Rectal smooth muscle tissue (tissue), 1 donor: ENCODE measurements around the gene NRP1.
"Not testable (repeated sequence)": the region's sequence is repeated elsewhere in the genome, so short reads cannot be mapped to it uniquely, and the experiment has no call there.

Source experiments
- H3K27ac ChIP-seq: one replicate; pipeline ENCODE4 v1.7.0; 2013; ENCODE audit warnings: low read depth, low read length, inconsistent platforms
- H3K27me3 ChIP-seq: one replicate; pipeline ENCODE4 v1.7.0; 2013; ENCODE audit warnings: low read length; ENCODE audit not compliant: control insufficient read depth, insufficient read depth
- H3K36me3 ChIP-seq: one replicate; pipeline ENCODE4 v1.7.0; 2013; ENCODE audit warnings: low read length; ENCODE audit not compliant: control insufficient read depth, insufficient read depth
- H3K4me1 ChIP-seq: one replicate; pipeline ENCODE4 v1.7.0; 2013; ENCODE audit warnings: low read length; ENCODE audit not compliant: control insufficient read depth, insufficient read depth
- H3K4me3 ChIP-seq: one replicate; pipeline ENCODE4 v1.7.0; 2013; ENCODE audit warnings: low read length
- H3K9ac ChIP-seq: one replicate; pipeline ENCODE4 v1.7.0; 2013; ENCODE audit warnings: low read length

The NRP1 gene

DNA sequence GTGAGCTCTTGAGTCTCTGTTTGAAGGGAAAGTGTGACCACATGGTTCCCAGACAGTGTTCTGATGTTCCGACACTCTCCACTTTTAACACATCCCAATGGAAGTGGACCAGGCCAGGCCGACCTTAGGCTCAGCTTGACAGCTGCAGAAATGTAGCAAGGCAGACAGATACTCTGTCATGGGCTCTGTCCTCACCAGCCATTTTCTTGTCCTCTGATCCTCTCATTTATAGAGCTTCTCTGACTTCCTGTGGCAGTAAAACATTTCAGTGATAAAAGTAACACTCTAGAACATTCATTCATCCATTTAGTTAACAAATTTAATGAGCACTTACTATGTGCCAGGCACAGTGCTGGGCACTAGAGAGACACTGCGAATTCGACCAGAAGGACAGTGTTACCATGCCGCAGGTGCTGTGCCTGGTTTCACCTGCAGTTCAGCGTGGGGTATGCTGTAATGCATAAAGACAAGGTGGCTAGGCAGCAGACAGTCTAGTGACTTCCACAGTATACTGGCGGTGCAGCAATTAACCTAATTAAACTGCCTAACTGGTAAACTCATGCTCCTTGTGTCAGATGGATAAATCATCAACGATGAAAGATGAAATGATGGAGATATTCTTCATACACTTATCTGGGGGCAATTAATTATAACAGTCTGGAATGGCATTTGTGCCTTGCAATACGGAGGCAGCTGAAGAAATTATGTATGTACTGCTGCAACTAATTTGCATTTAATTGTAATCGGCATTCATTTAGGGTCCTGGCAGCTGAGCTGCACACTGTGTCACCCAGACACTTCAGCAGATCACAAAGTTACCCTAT, 188.1 kb downstream of the NRP1 start:
- H3K4me1 ChIP-seq: no peaks in the 10 kb centered on the region
- no peak overlapping the region for H3K4me3 ChIP-seq
- no peaks in the 10 kb centered on the region for H3K27me3 ChIP-seq
- no peaks in the 10 kb centered on the region for H3K36me3 ChIP-seq
- no peak overlapping the region for H3K9ac ChIP-seq
- H3K27ac ChIP-seq: no peak overlapping the region

DNA sequence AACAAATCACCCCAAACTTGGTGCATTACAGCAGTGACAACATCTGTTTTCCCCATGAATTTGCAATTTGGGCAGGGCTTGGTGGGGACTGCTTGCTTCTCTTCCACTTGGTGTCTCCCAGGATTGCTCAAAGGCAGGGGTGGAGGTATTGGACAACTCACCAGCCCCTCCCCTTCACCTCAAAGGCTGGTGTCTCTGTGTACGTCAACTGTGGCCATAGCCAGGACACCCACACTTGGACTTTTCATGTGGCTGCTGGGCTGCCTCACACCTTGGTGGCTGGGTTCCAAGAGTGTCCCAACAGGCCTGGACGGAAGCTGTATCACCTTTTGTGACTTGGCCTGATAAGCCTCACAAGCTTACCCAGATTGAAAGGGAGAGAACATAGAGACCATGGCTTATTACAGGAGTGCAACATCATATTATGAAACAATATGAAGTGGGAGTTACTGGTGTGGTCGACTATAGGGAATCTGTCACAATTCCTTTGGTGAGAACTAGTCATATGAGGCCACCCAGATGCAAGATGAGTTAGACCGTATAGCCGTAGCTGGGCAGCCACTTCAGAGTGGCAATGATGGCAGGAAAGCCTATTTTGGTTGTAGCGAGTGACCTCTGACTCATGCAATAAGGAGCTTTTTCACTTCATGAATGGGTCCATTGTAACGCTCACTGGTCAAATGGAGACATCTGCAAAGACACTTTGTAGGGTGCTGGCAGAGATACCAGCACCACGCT, 188.8 kb downstream of the NRP1 start:
- no peak overlapping the region for H3K9ac ChIP-seq
- no peaks in the 10 kb centered on the region for H3K4me1 ChIP-seq
- H3K36me3 ChIP-seq: no peaks in the 10 kb centered on the region
- H3K27me3 ChIP-seq: no peaks in the 10 kb centered on the region
- H3K4me3 ChIP-seq: no peak overlapping the region
- H3K27ac ChIP-seq: no peak overlapping the region

DNA sequence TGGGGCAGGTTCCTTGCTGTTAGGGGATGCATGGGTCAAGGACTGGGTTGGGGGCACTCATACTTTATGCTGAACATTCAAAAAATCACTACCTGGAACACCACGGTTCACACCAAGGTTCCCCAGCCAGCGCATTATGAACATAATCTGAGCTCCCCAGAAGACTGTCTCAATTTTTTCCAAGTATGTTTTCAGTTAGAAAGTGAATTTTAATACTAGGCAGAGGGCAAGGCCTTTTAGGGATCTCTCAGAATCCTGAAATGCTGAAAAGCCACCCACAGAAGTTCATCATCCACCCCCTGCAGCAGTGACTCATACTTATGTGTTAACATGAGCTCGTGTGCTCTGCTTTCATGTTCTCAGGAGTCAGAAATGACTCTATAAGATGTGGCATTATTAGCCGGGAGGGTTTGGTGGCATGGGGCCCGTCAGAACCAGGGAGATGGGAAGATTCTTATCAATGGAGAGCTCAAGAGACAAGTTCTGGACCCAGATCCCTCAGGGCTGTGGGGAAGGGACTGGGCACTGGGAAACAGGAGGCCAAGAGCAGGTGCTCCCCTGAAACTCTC, 191.2 kb downstream of the NRP1 start:
- Histone ChIP-seq H3K4me3 (no peak overlapping the region), H3K9ac (no peak overlapping the region), H3K4me1 (no peaks in the 10 kb centered on the region), H3K27me3 (no peaks in the 10 kb centered on the region), H3K36me3 (no peaks in the 10 kb centered on the region), H3K27ac (no peak overlapping the region)

DNA sequence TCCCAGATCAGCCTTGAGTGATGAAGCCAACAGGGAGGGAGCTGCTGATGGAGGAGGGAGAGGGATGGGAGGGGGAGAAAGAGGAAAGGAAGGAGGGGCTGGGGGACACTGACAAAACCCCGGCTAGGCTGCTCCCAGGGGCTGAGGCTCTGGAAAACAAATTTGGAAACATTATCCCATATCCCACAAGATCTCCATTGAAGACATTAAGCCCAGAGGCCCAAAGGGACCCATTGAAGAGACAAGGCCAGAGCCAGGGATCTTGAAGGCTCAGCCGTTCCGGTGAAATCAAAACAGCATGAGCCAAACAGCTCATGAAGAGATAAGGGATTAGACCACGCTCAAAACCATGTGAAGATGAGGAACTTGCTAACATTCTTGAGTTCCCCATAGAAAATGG, 192.2 kb downstream of the NRP1 start:
- Histone ChIP-seq H3K9ac (no peak overlapping the region), H3K27ac (no peak overlapping the region), H3K4me1 (no peaks in the 10 kb centered on the region), H3K4me3 (no peak overlapping the region), H3K27me3 (no peaks in the 10 kb centered on the region), H3K36me3 (no peaks in the 10 kb centered on the region)

DNA sequence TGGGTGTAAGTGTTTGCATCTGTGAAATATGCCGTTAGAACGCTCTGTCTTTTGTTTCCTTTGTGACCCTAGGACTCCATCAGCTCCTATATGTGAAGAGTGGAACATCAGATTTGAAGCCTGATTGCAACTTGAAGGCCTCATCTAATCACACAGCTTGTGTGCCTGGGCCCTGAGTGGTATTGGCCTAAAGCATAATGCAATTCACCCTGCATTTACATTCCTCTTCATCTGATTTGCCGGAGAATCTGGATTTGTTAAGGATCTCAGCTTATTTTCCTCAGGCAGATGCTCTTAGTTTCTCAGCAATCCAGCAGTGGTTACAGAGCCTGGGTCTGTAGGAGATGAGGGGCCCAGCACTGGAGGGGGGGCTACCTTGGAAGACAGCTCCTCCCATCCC, 193.2 kb downstream of the NRP1 start:
- Histone ChIP-seq H3K4me1 (no peaks in the 10 kb centered on the region), H3K27ac (no peak overlapping the region), H3K27me3 (no peaks in the 10 kb centered on the region), H3K36me3 (no peaks in the 10 kb centered on the region), H3K9ac (no peak overlapping the region), H3K4me3 (no peak overlapping the region)

DNA sequence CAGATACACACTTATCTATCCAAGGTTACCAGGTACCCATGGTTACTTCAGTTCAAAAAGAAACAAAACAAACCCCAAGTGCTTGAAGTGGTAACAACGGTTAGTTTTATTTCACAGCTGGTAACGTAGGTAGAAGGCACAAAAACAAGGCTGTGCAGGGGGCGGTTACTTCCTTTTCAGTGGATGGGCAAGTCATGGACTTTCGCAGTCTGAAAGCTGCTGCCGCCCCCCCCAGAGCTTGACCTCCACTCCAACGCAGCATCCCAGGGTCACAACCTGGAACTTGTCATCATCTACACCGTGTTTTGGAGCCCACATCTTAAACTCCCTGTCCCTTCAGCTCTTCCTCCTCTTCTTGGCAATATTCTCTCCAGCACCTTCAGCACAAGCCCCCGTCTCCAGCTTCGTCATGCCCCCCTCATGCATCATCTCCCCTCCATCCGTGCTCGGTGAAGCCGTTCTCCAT, 195.3 kb downstream of the NRP1 start:
- Histone ChIP-seq H3K27ac (no peak overlapping the region), H3K36me3 (no peaks in the 10 kb centered on the region), H3K4me3 (no peak overlapping the region), H3K4me1 (no peaks in the 10 kb centered on the region), H3K9ac (no peak overlapping the region), H3K27me3 (no peaks in the 10 kb centered on the region)

DNA sequence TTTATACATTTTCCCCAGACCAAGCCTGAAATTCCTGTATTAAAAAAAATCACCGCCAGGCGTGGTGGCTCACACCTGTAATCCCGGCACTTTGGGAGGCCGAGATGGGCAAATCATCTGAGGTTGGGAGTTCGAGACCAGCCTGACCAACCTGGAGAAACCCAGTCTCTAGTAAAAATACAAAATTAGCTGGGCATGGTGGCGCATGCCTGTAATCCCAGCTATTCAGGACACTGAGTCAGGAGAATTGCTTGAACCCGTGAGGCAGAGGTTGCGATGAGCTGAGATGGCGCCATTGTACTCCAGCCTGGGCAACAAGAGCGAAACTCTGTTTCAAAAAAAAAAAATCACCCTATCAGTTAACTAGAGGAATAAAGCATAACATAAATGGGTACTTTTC, 195.8 kb downstream of the NRP1 start:
- H3K36me3 ChIP-seq, H3K4me1 ChIP-seq, H3K4me3 ChIP-seq, H3K9ac ChIP-seq, H3K27ac ChIP-seq, H3K27me3 ChIP-seq: not testable (repeated sequence)

DNA sequence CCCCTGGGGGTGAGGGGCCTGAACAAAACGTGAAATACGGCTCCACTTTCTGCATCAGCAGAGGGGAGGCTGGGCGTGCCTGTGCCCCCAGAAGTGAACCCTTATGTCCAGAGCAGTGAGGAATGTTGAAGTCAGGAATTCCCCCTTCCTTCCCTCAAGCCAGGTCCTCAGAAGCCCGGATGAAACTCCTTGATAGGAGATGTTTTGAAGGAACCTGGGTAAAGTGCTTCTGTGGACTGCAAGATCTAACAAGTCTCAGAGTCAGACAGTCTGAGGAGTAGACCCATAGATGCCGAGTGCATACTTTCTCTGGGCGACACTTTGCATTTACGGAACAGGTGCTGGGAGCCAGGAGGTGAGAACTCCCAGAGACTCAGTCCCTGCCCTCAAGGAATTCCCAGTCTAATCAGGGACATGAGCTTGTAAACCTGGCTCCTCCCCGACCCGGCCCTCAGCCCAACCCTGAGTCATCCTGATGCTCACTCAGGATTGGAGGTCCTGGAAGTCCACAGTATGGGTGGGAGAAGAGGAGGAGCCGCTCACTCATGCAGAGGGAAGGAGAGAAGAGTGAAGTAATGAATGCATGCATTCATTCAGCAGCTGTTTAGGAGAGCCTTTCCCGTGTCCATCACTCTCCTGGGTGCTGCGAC, 197.0 kb downstream of the NRP1 start:
- Histone ChIP-seq H3K4me1 (peaks cover 4% of the 10 kb centered on the region), H3K4me3 (no peak overlapping the region), H3K27me3 (no peaks in the 10 kb centered on the region), H3K36me3 (no peaks in the 10 kb centered on the region), H3K27ac (no peak overlapping the region), H3K9ac (no peak overlapping the region)

DNA sequence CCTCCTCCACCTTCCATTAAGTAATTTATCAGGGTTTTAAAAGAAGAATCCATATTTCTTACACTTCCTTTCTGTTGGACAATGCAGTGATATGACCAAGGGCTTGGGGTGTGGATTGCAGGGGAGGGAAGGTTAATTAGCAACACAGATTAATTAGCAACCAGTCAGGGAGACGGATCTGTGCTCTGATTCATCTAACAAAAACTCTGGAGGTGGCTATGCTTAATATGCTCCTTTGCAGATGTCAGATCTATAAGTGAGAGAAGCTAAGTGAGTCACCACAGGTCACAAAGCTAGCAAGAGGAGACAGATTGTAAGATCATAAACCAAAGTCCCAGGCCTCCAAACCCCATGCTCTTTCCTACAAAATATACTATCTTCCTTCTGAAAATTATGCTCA, 197.7 kb downstream of the NRP1 start:
- H3K4me1 ChIP-seq: peaks cover 4% of the 10 kb centered on the region
- H3K9ac ChIP-seq: no peak overlapping the region
- no peaks in the 10 kb centered on the region for H3K36me3 ChIP-seq
- H3K27me3 ChIP-seq: no peaks in the 10 kb centered on the region
- no peak overlapping the region for H3K4me3 ChIP-seq
- no peak overlapping the region for H3K27ac ChIP-seq

DNA sequence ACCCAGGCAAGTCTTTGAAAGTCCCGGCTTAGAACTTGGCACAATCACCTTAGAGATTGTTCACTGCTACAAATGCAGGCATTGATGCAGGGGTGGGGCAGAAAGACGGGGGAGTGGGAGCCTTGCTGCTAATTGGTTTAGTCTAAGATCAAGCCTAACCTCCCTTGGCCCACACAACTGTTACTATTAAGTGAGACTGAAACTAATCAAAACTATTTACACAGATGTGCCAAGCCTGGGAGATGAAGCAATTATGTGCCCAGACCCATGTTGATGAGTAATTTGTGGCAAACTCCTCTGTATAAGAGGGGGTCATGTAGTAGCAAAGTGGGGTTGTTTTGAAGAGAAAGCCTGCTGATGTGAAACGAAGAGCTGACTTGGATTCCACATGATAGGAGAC, 198.2 kb downstream of the NRP1 start:
- H3K27me3 ChIP-seq: no peaks in the 10 kb centered on the region
- no peaks in the 10 kb centered on the region for H3K36me3 ChIP-seq
- no peak overlapping the region for H3K4me3 ChIP-seq
- H3K4me1 ChIP-seq: peaks cover 4% of the 10 kb centered on the region
- no peak overlapping the region for H3K27ac ChIP-seq
- no peak overlapping the region for H3K9ac ChIP-seq

DNA sequence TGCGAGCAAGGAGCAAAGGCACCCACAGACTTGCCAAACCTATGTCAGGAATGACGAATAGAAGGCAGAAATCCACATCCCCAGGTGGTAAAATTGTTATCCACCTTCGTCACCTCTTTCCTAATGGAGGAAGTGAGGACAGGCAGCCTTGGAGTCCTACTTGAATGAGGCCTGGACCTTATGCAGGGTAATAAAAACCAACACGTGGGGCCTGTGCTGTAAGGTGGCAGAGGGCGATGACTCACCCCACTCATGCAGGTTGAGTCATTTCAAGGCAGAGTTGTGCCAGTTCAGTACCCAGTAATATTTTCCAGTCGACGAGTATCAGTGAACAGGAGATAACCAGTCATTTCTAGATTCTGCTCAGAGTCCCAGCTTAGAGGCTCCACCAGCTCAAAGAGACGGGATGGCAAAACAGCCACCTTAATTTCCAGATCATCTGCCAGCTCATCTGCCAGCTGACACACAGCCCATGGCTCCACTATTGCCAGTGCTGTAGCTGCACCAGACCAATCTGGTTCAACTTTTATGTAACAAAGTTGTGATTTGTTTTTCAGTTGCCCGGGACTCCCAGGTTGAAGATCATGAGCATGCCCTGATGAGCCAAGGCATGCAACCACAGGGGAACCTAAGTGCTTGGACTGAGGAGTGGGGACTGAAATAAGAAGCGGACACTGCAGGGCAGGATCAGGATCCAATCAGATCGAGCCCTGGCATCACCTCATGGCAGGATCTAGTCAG, 200.3 kb downstream of the NRP1 start:
- H3K4me3 ChIP-seq: no peak overlapping the region
- peak overlapping the region; percentile 40 for H3K27ac ChIP-seq
- H3K27me3 ChIP-seq: no peaks in the 10 kb centered on the region
- no peaks in the 10 kb centered on the region for H3K36me3 ChIP-seq
- H3K4me1 ChIP-seq: peaks cover 4% of the 10 kb centered on the region
- no peak overlapping the region for H3K9ac ChIP-seq

DNA sequence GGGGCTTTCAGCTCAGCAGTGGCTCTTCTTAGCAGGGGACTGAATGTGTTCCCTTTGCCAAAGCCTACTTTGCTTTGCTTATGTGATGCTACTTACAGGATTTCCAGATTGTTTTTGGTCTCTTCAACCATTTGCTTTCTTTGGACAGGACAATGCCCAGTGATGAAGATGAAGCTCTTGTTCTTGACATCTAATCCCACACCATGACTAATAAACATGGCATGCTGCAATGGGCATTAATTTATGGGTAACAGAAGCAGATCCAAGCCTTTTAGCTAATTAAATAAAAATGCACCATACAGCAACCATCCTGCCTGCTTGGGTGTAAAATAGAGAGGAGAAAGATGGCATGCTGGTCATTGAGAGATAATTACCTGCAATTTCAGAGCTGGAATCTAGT, 200.9 kb downstream of the NRP1 start:
- Histone ChIP-seq H3K4me1 (peaks cover 4% of the 10 kb centered on the region), H3K36me3 (no peaks in the 10 kb centered on the region), H3K9ac (no peak overlapping the region), H3K27me3 (no peaks in the 10 kb centered on the region), H3K4me3 (no peak overlapping the region), H3K27ac (peak overlapping the region; percentile 11)
